MG63 (cell line): Measurements from ENCODE around the gene NANOS1. TPM values are rescaled to one million over a fixed set of nuclear protein-coding genes. Genes with fewer than 3 reads are reported as not detected.
"Not testable (repeated sequence)": the region's sequence is repeated elsewhere in the genome, so short reads cannot be mapped to it uniquely, and the experiment has no call there.

Experiments
- DNase-seq: peaks from one replicate; pipeline ENCODE4 v3.0.0-alpha.2; 2020
- H3K27me3 ChIP-seq: fragments of 250-450 bp; sonication (Bioruptor Pico); 2 replicates; pipeline ENCODE4 v1.5.1; 2020; ENCODE audit warnings: mild to moderate bottlenecking, moderate library complexity
- H3K36me3 ChIP-seq: fragments of 250-450 bp; sonication (Bioruptor Pico); 2 replicates; pipeline ENCODE4 v1.5.1; 2020; ENCODE audit warnings: mild to moderate bottlenecking, moderate library complexity
- H3K4me3 ChIP-seq: fragments of 250-450 bp; sonication (Bioruptor Pico); 2 replicates; pipeline ENCODE4 v1.5.1; 2020; ENCODE audit warnings: mild to moderate bottlenecking, moderate library complexity
- H3K9me3 ChIP-seq: fragments of 250-450 bp; sonication (Bioruptor Pico); 2 replicates; pipeline ENCODE4 v1.5.1; 2020; ENCODE audit warnings: mild to moderate bottlenecking, moderate library complexity
- total RNA-seq: library from RNA; depleted of rRNA; stranded (reverse); fragments of >200 nt; shearing (Covaris generic); gene quantifications from 2 replicates; pipeline ENCODE4 v1.2.3, GENCODE V29; 2014; ENCODE audit warnings: low replicate concordance

Gene NANOS1
- total RNA-seq, 1 experiment from 2014 or later = 11.3 TPM

GRCh38 chr10:119001717-119002500, 27.6 kb upstream of the NANOS1 start:
- Histone ChIP-seq H3K9me3 (no peaks in the 10 kb centered on the region; the same call in 1 of the 2 replicates), H3K27me3 (no peaks in the 10 kb centered on the region)
- no peak for DNase-seq

GRCh38 chr10:119003572-119004289, 25.8 kb upstream of the NANOS1 start:
- H3K36me3 ChIP-seq = no peaks in the 10 kb centered on the region
- H3K27me3 ChIP-seq = no peaks in the 10 kb centered on the region
- no peak overlapping the region for H3K4me3 ChIP-seq
- no peak for DNase-seq
- H3K9me3 ChIP-seq = no peaks in the 10 kb centered on the region; the same call in 1 of the 2 replicates

More at GRCh38 chr10:119001717-119002500, 27.6 kb upstream of the NANOS1 start:
- H3K4me3 ChIP-seq = no peak overlapping the region
- no peaks in the 10 kb centered on the region for H3K36me3 ChIP-seq

GRCh38 chr10:119005362-119006043, 24.0 kb upstream of the NANOS1 start:
- Histone ChIP-seq H3K9me3 (no peaks in the 10 kb centered on the region), H3K36me3 (no peaks in the 10 kb centered on the region), H3K27me3 (no peaks in the 10 kb centered on the region), H3K4me3 (no peak overlapping the region)
- no peak for DNase-seq

GRCh38 chr10:119006451-119007210, 22.9 kb upstream of the NANOS1 start:
- peak; percentile 92 for DNase-seq
- H3K9me3 ChIP-seq = no peaks in the 10 kb centered on the region
- no peaks in the 10 kb centered on the region for H3K27me3 ChIP-seq
- no peaks in the 10 kb centered on the region for H3K36me3 ChIP-seq
- no peak overlapping the region for H3K4me3 ChIP-seq

GRCh38 chr10:119007211-119007574, 22.3 kb upstream of the NANOS1 start:
- DNase-seq = no peak
- H3K4me3 ChIP-seq = no peak overlapping the region

GRCh38 chr10:119020627-119020946, 8.9 kb upstream of the NANOS1 start:
- Histone ChIP-seq H3K27me3 (no peaks in the 10 kb centered on the region), H3K4me3 (no peak overlapping the region), H3K9me3 (peaks cover 6% of the 10 kb centered on the region), H3K36me3 (no peaks in the 10 kb centered on the region)
- peak; percentile 87 for DNase-seq

More at GRCh38 chr10:119007211-119007574, 22.3 kb upstream of the NANOS1 start:
- Histone ChIP-seq H3K27me3 (no peaks in the 10 kb centered on the region), H3K9me3 (no peaks in the 10 kb centered on the region), H3K36me3 (no peaks in the 10 kb centered on the region)

- H3K4me3 ChIP-seq = no peak overlapping the region
- H3K27me3 ChIP-seq = no peaks in the 10 kb centered on the region
- peak; percentile 33 for DNase-seq
These were observed 6.5 kb upstream of the NANOS1 start for GRCh38 chr10:119022846-119023552.

GRCh38 chr10:119023553-119023868, 6.0 kb upstream of the NANOS1 start:
- H3K9me3 ChIP-seq = peaks cover 6% of the 10 kb centered on the region
- H3K4me3 ChIP-seq = no peak overlapping the region
- no peaks in the 10 kb centered on the region for H3K36me3 ChIP-seq
- H3K27me3 ChIP-seq = no peaks in the 10 kb centered on the region
- no peak for DNase-seq

More at GRCh38 chr10:119022846-119023552, 6.5 kb upstream of the NANOS1 start:
- Histone ChIP-seq H3K36me3 (no peaks in the 10 kb centered on the region), H3K9me3 (peaks cover 6% of the 10 kb centered on the region)

- no peaks in the 10 kb centered on the region for H3K27me3 ChIP-seq
- H3K36me3 ChIP-seq = no peaks in the 10 kb centered on the region
- H3K4me3 ChIP-seq = no peak overlapping the region
- DNase-seq = no peak
- H3K9me3 ChIP-seq = no peaks in the 10 kb centered on the region
These were observed 4.6 kb upstream of the NANOS1 start for GRCh38 chr10:119024882-119025281.

GRCh38 chr10:119025336-119025735, 4.2 kb upstream of the NANOS1 start:
- Histone ChIP-seq H3K36me3 (no peaks in the 10 kb centered on the region), H3K9me3 (no peaks in the 10 kb centered on the region), H3K27me3 (no peaks in the 10 kb centered on the region), H3K4me3 (no peak overlapping the region)
- DNase-seq = peak; percentile 97

GRCh38 chr10:119025776-119026175, 3.7 kb upstream of the NANOS1 start:
- H3K36me3 ChIP-seq = no peaks in the 10 kb centered on the region
- no peaks in the 10 kb centered on the region for H3K9me3 ChIP-seq
- DNase-seq = peak; percentile 56
- no peak overlapping the region for H3K4me3 ChIP-seq
- no peaks in the 10 kb centered on the region for H3K27me3 ChIP-seq

- no peaks in the 10 kb centered on the region for H3K9me3 ChIP-seq
- H3K4me3 ChIP-seq = no peak overlapping the region
- no peaks in the 10 kb centered on the region; the same call in 1 of the 2 replicates for H3K36me3 ChIP-seq
- H3K27me3 ChIP-seq = no peaks in the 10 kb centered on the region
- peak; percentile 84 for DNase-seq
These were observed 3.0 kb upstream of the NANOS1 start for GRCh38 chr10:119026301-119027110.

GRCh38 chr10:119028445-119028899, 1.0 kb upstream of the NANOS1 start:
- not testable (repeated sequence) for H3K27me3 ChIP-seq, H3K4me3 ChIP-seq, H3K9me3 ChIP-seq, DNase-seq
- peaks cover 17% of the 10 kb centered on the region for H3K36me3 ChIP-seq

GRCh38 chr10:119028900-119029612, 458 bp upstream of the NANOS1 start:
- peak; percentile 85 for DNase-seq
- Histone ChIP-seq H3K9me3 (no peaks in the 10 kb centered on the region), H3K4me3 (peak overlapping the region; percentile 20; the same call in 1 of the 2 replicates), H3K36me3 (peaks cover 23% of the 10 kb centered on the region), H3K27me3 (no peaks in the 10 kb centered on the region)
